ENCODE data around the gene PCDHB11.
A peak's percentile ranks its signal among the peaks of the same experiment; 100 is the strongest.
"Not testable (repeated sequence)": the region's sequence is repeated elsewhere in the genome, so short reads cannot be mapped to it uniquely, and the experiment has no call there.

PCDHB11 gene

DNA sequence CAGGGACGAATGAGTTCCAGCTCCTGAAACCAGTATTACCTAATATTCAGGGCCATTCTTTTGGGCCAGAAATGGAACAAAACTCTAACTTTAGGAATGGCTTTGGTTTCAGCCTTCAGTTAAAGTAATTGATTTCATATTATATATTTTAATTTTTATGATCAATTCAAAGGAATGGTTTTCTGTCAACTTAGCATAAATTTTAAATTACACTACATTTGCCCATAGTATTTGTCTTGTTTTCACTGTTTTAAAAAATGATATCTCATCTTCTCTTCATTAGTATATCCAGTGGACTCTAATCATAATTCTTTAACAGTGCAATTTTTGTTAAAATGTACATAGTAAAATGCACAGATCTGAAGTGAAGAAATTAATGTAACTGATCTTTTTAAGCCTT is 19.1 kb upstream of the PCDHB11 start:
- DNase-seq (ENCODE audit: low spot score) = no peak
- TF ChIP-seq, protein P1, sequence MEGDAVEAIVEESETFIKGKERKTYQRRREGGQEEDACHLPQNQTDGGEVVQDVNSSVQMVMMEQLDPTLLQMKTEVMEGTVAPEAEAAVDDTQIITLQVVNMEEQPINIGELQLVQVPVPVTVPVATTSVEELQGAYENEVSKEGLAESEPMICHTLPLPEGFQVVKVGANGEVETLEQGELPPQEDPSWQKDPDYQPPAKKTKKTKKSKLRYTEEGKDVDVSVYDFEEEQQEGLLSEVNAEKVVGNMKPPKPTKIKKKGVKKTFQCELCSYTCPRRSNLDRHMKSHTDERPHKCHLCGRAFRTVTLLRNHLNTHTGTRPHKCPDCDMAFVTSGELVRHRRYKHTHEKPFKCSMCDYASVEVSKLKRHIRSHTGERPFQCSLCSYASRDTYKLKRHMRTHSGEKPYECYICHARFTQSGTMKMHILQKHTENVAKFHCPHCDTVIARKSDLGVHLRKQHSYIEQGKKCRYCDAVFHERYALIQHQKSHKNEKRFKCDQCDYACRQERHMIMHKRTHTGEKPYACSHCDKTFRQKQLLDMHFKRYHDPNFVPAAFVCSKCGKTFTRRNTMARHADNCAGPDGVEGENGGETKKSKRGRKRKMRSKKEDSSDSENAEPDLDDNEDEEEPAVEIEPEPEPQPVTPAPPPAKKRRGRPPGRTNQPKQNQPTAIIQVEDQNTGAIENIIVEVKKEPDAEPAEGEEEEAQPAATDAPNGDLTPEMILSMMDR (conservative IDR thresholded peaks at IDR 0.05; ENCODE audit: low read depth) = no peak
- no peak overlapping the region for H3K27ac ChIP-seq
- ChIA-PET POLR2A (ENCODE audit: low non-redundant PET) (no interaction called here), CTCF (interaction anchor here (0.5 kb wide), 1 partner anchor 65 kb away, joined by 3 read pairs; no protein-coding TSS in a partner anchor)

DNA sequence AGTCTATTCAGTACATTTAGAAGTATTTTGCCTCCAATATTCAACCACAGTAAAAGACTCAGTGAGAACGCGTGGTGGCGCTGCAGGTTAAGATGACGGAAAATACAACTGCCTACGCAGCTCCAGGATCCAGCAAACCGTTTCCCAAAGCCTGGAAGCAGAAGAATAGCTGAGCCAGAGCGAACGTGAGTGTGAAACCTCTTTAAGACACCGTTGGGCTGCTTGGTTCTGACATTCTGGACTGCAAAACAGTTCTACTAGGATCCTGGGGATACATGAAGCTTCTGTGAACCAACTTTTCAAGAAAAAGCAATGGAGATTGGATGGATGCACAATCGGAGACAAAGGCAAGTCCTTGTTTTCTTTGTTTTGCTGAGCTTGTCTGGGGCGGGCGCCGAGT is 17.2 kb upstream of the PCDHB11 start, which contains the start of gene PCDHB16:
TSS of gene PCDHB16 (plus strand) at position 140 of the 400 bp plus-strand sequence. CDS start at position 313, 173 bp downstream.
- ChIA-PET POLR2A (ENCODE audit: low non-redundant PET) (no interaction called here), CTCF (interaction anchor here (0.5 to 0.8 kb wide), 3 partner anchors 8 to 139 kb away, joined by 3 to 7 read pairs (median 4); partner anchors contain the start of gene TAF7)
- H3K27ac ChIP-seq = no peak within 1 kb of the TSS
- DNase-seq (ENCODE audit: low spot score) = no peak
- TF ChIP-seq, protein P1 (conservative IDR thresholded peaks at IDR 0.05; ENCODE audit: low read depth) = peak; percentile 30

DNA sequence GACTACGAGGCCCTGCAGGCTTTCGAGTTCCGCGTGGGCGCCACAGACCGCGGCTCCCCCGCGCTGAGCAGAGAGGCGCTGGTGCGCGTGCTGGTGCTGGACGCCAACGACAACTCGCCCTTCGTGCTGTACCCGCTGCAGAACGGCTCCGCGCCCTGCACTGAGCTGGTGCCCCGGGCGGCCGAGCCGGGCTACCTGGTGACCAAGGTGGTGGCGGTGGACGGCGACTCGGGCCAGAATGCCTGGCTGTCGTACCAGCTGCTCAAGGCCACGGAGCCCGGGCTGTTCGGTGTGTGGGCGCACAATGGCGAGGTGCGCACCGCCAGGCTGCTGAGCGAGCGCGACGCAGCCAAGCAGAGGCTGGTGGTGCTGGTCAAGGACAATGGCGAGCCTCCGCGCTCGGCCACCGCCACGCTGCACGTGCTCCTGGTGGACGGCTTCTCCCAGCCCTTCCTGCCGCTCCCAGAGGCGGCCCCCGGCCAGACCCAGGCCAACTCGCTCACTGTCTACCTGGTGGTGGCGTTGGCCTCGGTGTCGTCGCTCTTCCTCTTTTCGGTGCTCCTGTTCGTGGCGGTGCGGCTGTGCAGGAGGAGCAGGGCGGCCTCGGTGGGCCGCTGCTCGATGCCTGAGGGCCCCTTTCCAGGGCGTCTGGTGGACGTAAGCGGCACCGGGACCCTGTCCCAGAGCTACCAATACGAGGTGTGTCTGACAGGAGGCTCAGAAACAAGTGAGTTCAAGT is 15.1 kb upstream of the PCDHB11 start:
- CTCF ChIA-PET; DNase-seq (ENCODE audit: low spot score); H3K27ac ChIP-seq; POLR2A ChIA-PET (ENCODE audit: low non-redundant PET): not testable (repeated sequence)

DNA sequence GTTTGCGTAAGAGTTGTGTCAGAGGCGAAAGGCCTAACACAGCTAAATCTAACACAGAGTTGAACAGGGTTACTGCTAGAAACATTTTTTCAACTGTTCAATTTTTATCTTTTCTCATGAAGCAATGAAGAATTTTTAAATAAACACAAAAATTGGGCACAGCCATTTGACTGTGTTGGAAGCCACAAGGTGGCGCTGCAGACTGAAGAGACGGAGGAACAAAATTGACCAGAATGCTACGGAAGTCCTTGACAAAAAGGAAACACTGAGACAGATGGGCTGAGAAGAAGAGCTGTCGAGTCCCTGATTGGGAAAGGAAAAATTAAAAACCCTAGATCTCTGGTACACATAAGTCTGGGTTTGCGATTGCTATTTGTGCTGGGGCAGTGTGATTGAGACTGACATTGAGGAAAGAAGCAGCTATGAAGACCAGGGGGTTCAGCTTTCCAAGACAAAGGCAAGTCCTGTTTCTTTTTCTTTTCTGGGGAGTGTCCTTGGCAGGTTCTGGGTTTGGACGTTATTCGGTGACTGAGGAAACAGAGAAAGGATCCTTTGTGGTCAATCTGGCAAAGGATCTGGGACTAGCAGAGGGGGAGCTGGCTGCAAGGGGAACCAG is 12.4 kb upstream of the PCDHB11 start, which contains the start of gene PCDHB9:
TSS of gene PCDHB9 (plus strand) at position 265 of the 616 bp plus-strand sequence. CDS start at position 423, 158 bp downstream.
- H3K27ac ChIP-seq = no peak within 1 kb of the TSS
- POLR2A ChIA-PET (ENCODE audit: low non-redundant PET) = no interaction called here
- TF ChIP-seq, protein P1 (conservative IDR thresholded peaks at IDR 0.05; ENCODE audit: low read depth) = peak; percentile 68
- no peak for DNase-seq (ENCODE audit: low spot score)
- CTCF ChIA-PET = interaction anchor here (0.5 to 1.9 kb wide), 9 partner anchors 10 to 231 kb away, joined by 3 to 7 read pairs (median 3); partner anchors contain the start of gene PCDHGB7

DNA sequence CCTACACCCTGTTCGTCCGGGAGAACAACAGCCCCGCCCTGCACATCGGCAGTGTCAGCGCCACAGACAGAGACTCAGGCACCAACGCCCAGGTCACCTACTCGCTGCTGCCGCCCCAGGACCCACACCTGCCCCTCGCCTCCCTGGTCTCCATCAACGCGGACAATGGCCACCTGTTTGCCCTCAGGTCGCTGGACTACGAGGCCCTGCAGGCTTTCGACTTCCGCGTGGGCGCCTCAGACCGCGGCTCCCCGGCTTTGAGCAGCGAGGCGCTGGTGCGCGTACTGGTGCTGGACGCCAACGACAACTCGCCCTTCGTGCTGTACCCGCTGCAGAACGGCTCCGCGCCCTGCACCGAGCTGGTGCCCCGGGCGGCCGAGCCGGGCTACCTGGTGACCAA is 10.7 kb upstream of the PCDHB11 start:
- CTCF ChIA-PET; DNase-seq (ENCODE audit: low spot score); H3K27ac ChIP-seq; POLR2A ChIA-PET (ENCODE audit: low non-redundant PET): not testable (repeated sequence)

DNA sequence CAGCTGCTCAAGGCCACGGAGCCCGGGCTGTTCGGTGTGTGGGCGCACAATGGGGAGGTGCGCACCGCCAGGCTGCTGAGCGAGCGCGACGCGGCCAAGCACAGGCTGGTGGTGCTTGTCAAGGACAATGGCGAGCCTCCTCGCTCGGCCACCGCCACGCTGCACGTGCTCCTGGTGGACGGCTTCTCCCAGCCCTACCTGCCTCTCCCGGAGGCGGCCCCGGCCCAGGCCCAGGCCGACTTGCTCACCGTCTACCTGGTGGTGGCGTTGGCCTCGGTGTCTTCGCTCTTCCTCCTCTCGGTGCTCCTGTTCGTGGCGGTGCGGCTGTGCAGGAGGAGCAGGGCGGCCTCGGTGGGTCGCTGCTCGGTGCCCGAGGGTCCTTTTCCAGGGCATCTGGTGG is 10.3 kb upstream of the PCDHB11 start:
- DNase-seq (ENCODE audit: low spot score); H3K27ac ChIP-seq; CTCF ChIA-PET; POLR2A ChIA-PET (ENCODE audit: low non-redundant PET): not testable (repeated sequence)

DNA sequence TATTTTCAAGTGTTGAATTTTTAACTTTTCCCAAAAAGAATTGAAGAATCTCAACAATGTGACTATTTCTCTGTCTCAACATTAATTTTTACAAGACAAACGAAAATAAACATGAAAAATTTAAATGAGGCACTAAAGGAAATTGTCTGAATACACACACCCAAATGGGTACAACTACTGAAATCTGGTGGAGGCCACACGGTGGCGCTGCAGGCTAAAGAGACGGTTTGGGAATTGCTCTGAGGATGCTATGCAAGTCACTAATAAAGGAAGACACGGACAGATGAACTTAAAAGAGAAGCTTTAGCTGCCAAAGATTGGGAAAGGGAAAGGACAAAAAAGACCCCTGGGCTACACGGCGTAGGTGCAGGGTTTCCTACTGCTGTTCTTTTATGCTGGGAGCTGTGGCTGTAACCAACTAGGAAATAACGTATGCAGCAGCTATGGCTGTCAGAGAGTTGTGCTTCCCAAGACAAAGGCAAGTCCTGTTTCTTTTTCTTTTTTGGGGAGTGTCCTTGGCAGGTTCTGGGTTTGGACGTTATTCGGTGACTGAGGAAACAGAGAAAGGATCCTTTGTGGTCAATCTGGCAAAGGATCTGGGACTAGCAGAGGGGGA is 7.2 kb upstream of the PCDHB11 start, which contains the start of gene PCDHB10:
TSS of gene PCDHB10 (plus strand) at position 244 of the 616 bp plus-strand sequence. CDS start at position 444, 200 bp downstream.
- no peak within 1 kb of the TSS for H3K27ac ChIP-seq
- POLR2A ChIA-PET (ENCODE audit: low non-redundant PET) = no interaction called here
- CTCF ChIA-PET = interaction anchor here (0.6 to 1.0 kb wide), 10 partner anchors 10 to 372 kb away, joined by 3 to 4 read pairs (median 3); partner anchors contain the start of genes PCDHB14, PCDHB6, PCDHGA1 and PCDHGB1

DNA sequence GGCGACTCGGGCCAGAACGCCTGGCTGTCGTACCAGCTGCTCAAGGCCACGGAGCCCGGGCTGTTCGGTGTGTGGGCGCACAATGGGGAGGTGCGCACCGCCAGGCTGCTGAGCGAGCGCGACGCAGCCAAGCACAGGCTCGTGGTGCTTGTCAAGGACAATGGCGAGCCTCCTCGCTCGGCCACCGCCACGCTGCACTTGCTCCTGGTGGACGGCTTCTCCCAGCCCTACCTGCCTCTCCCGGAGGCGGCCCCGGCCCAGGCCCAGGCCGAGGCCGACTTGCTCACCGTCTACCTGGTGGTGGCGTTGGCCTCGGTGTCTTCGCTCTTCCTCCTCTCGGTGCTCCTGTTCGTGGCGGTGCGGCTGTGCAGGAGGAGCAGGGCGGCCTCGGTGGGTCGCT is 5.1 kb upstream of the PCDHB11 start:
- H3K27ac ChIP-seq; CTCF ChIA-PET; POLR2A ChIA-PET (ENCODE audit: low non-redundant PET); DNase-seq (ENCODE audit: low spot score): not testable (repeated sequence)

More for the DNA sequence above, 7.2 kb upstream of the PCDHB11 start, which contains the start of gene PCDHB10:
- no peak for DNase-seq (ENCODE audit: low spot score)
- TF ChIP-seq, protein P1 (conservative IDR thresholded peaks at IDR 0.05; ENCODE audit: low read depth) = peak; percentile 65
